Mucosa of rectum (tissue), 2 donors: ENCODE measurements around the gene CENPM.

Experiments used
- H3K27ac ChIP-seq, 2 donors: one replicate each; pipeline ENCODE4 v1.7.0; 2013; ENCODE audit warnings: inconsistent platforms in 2 of 2, low read depth in 2 of 2, low read length in 2 of 2
- H3K27me3 ChIP-seq, 2 donors: one replicate each; pipeline ENCODE4 v1.7.0; 2013; ENCODE audit warnings: low read length in 2 of 2; ENCODE audit not compliant: control insufficient read depth in 2 of 2, insufficient read depth in 2 of 2
- H3K36me3 ChIP-seq, 2 donors: one replicate each; pipeline ENCODE4 v1.7.0; 2013; ENCODE audit warnings: low read length in 2 of 2; ENCODE audit not compliant: control insufficient read depth in 2 of 2, insufficient read depth in 2 of 2
- H3K4me1 ChIP-seq, 2 donors: one replicate each; pipeline ENCODE4 v1.7.0; 2013; ENCODE audit warnings: low read length in 2 of 2, mild to moderate bottlenecking in 1 of 2; ENCODE audit not compliant: control insufficient read depth in 2 of 2, insufficient read depth in 2 of 2
- H3K4me3 ChIP-seq, 2 donors: one replicate each; pipeline ENCODE4 v1.7.0; 2013; ENCODE audit warnings: low read length in 2 of 2
- H3K9ac ChIP-seq, 2 donors: one replicate each; pipeline ENCODE4 v1.7.0; 2013; ENCODE audit warnings: low read length in 2 of 2, low read depth in 1 of 2, mild to moderate bottlenecking in 1 of 2
- H3K9me3 ChIP-seq, 2 donors: one replicate each; pipeline ENCODE4 v1.7.0; 2013; ENCODE audit warnings: low read length in 2 of 2; ENCODE audit not compliant: control insufficient read depth in 2 of 2
- donor health status: healthy.
- donor health status: Normal muscosa, but diverticular disease.

Gene CENPM

DNA sequence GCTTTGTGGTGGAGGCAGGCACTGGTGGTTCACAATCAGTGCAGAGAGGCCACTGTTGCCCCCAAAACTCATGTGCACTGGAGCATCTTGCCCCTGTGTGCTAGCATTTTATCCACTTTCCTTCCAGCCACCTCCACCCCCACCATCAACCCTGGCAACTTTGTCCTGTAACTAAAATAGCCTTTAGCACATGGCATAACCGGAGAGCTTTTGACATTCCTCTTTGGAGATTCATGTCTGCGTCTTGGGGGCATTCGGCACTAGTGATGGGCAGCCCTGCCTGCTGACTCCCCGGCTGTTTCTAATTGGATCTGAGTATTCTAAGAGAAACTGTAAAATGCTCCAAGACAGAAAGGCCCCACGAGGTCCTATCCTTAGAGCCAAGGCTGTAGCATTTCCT is 47.8 kb downstream of the CENPM start:
- no peak overlapping the region for H3K27ac ChIP-seq
- no peaks in the 10 kb centered on the region for H3K4me1 ChIP-seq
- no peak overlapping the region for H3K4me3 ChIP-seq
- H3K9me3 ChIP-seq = no peaks in the 10 kb centered on the region
- no peak overlapping the region for H3K9ac ChIP-seq
- no peaks in the 10 kb centered on the region for H3K27me3 ChIP-seq
- H3K36me3 ChIP-seq = peaks cover 69 to 72% of the 10 kb centered on the region in 2 donors

DNA sequence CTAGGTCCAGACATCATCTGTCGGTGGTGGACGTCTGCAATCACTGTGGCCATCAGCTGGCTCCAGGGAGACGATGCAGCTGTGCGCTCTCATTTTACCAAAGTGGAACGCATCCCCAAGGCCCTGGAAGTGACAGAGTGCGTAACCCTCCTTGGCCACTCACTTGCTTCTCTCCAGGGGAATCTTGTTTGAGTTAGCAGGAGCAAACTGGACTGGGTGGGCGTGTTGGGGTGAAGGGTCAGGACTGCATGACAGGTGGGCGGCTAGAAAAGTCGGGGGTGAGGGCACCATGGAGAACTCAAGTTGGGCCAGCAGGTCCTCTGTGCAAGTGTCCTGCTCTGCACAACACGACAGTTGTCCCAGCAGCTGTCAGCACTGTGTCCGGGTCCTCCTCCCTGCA is 48.3 kb downstream of the CENPM start:
- Histone ChIP-seq H3K27me3 (no peaks in the 10 kb centered on the region), H3K9me3 (no peaks in the 10 kb centered on the region), H3K27ac (no peak overlapping the region), H3K9ac (no peak overlapping the region), H3K4me1 (no peaks in the 10 kb centered on the region), H3K36me3 (peaks cover 69 to 71% of the 10 kb centered on the region in 2 donors), H3K4me3 (no peak overlapping the region)

DNA sequence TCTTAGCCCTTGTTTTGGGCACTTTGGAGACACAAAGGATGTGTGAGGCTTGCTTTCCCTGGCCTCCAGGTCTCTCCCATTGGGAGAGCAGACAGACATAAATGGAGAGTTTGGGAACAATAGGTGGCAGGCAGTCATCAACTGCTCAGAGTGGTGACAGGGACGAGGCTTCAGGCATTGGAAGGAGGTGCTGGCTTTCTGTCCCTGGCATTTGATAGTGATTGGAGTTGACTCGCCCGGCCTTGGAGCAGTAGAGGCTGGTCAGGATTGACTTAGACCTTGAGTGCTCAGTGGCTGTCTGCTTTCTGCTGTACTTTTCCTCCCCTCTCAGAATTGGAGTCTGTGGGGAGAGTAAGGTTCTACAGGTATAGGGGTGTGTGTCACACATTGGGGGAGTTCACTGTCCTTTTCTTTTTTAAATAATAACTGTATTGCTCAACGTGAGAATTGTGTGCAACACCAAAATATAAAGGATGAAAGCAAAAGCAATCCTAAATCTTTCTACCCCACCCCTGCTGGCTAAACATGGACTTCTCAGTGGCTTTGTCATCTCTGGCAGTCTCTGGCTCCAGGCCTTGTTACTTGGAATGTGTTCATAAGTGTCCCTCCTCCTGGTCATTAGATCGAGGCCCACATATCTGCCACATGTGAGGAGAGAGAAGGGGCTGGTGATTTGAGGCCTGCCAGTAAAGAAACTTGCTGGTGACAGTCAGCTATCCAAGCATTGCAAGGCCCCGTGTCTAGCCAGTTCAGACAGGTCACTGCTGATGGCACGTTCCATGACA is 53.2 kb downstream of the CENPM start:
- no peaks in the 10 kb centered on the region for H3K4me1 ChIP-seq
- H3K9ac ChIP-seq = no peak overlapping the region
- H3K36me3 ChIP-seq = peaks cover 53 to 73% of the 10 kb centered on the region in 2 donors
- no peaks in the 10 kb centered on the region for H3K27me3 ChIP-seq
- H3K27ac ChIP-seq = no peak overlapping the region
- H3K4me3 ChIP-seq = no peak overlapping the region
- no peaks in the 10 kb centered on the region for H3K9me3 ChIP-seq

DNA sequence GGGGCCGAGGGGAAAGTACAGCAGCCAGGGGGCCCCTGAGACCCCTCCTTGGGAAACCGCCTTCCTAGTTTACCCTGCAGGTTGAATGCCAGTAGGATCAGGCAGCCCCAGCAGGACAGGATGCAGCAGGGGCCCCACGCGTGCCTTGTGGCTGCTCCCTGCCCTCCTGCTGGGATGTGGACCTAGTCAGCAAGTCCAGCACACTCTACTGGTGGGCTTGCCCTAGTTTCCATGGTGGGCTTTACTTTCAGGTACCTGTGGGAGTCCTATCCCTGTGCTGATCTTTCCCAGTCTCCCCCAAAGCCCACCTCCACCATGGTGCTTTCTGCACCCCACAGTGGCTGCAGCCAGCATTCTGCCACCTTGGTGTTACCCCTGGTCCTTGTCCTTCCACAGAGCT is 54.2 kb downstream of the CENPM start:
- no peak overlapping the region for H3K27ac ChIP-seq
- no peaks in the 10 kb centered on the region for H3K4me1 ChIP-seq

DNA sequence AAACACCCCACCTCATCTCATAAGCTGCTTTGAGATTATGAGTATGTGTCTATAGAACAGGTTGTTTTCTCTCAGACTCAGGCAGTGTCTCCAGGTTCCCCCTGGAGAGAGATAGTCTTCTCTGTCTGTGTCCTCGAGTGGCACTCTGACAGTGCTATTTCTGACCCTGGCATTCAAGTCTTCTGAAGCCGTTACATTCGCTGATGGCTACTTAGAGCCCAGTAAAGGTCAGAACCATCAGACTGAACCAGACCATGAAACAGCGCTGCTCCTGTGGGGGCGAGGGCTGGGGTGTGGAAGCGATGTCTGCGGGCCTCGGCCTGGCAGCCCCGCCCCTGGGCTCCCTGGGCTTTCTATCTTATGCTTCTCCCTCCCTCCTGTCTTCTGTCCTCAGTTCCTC is 55.5 kb downstream of the CENPM start:
- H3K9ac ChIP-seq = no peak overlapping the region
- no peak overlapping the region for H3K4me3 ChIP-seq
- no peaks in the 10 kb centered on the region for H3K4me1 ChIP-seq
- H3K27me3 ChIP-seq = no peaks in the 10 kb centered on the region
- H3K9me3 ChIP-seq = no peaks in the 10 kb centered on the region
- peaks cover 58 to 69% of the 10 kb centered on the region in 2 donors for H3K36me3 ChIP-seq
- no peak overlapping the region for H3K27ac ChIP-seq

More for the DNA sequence above, 54.2 kb downstream of the CENPM start:
- Histone ChIP-seq H3K4me3 (no peak overlapping the region), H3K9ac (no peak overlapping the region), H3K36me3 (peaks cover 59 to 74% of the 10 kb centered on the region in 2 donors), H3K27me3 (no peaks in the 10 kb centered on the region), H3K9me3 (no peaks in the 10 kb centered on the region)
